AG20443 (cell line): ENCODE measurements around the gene ARL5A.
"Not testable (repeated sequence)": the region's sequence is repeated elsewhere in the genome, so short reads cannot be mapped to it uniquely, and the experiment has no call there.

Experiments
- DNase-seq: peaks from one replicate; pipeline ENCODE4 v3.0.0; 2012; ENCODE audit warnings: low spot score, mixed read lengths

ARL5A gene

GRCh38 chr2:151795646-151796240 is 32.5 kb downstream of the ARL5A start:
- DNase-seq, result no peak

- DNase-seq, result not testable (repeated sequence)
These were observed 33.8 kb downstream of the ARL5A start for GRCh38 chr2:151794422-151794821.

- no peak for DNase-seq
These were observed 35.1 kb downstream of the ARL5A start for GRCh38 chr2:151793123-151793522.

- no peak for DNase-seq
These were observed 35.6 kb downstream of the ARL5A start for GRCh38 chr2:151792589-151792988.

GRCh38 chr2:151791545-151791944 is 36.7 kb downstream of the ARL5A start:
- no peak for DNase-seq

GRCh38 chr2:151790689-151791088 is 37.5 kb downstream of the ARL5A start:
- DNase-seq, result no peak

- DNase-seq, result no peak
These were observed 39.0 kb downstream of the ARL5A start for GRCh38 chr2:151789055-151789834.

- no peak for DNase-seq
These were observed 41.7 kb downstream of the ARL5A start for GRCh38 chr2:151786483-151786882.

GRCh38 chr2:151786077-151786476 is 42.1 kb downstream of the ARL5A start:
- no peak for DNase-seq

- no peak for DNase-seq
These were observed 45.1 kb downstream of the ARL5A start for GRCh38 chr2:151783133-151783520.

GRCh38 chr2:151782378-151783132 is 45.7 kb downstream of the ARL5A start:
- no peak for DNase-seq

GRCh38 chr2:151781642-151782041 is 46.6 kb downstream of the ARL5A start:
- DNase-seq, result no peak

GRCh38 chr2:151780938-151781337 is 47.3 kb downstream of the ARL5A start:
- DNase-seq, result no peak

GRCh38 chr2:151777935-151778334 is 50.3 kb downstream of the ARL5A start:
- no peak for DNase-seq

GRCh38 chr2:151777487-151777886 is 50.7 kb downstream of the ARL5A start:
- DNase-seq, result no peak

GRCh38 chr2:151776367-151776766 is 51.9 kb downstream of the ARL5A start:
- DNase-seq, result no peak

- DNase-seq, result no peak
These were observed 53.0 kb downstream of the ARL5A start for GRCh38 chr2:151775057-151775740.

- DNase-seq, result peak; percentile 43
These were observed 53.7 kb downstream of the ARL5A start for GRCh38 chr2:151774506-151774905.

GRCh38 chr2:151771599-151772358 is 56.4 kb downstream of the ARL5A start:
- peak; percentile 82 for DNase-seq

GRCh38 chr2:151770995-151771394 is 57.2 kb downstream of the ARL5A start:
- no peak for DNase-seq

GRCh38 chr2:151769606-151770005 is 58.6 kb downstream of the ARL5A start:
- no peak for DNase-seq

GRCh38 chr2:151767536-151767935 is 60.7 kb downstream of the ARL5A start:
- peak; percentile 17 for DNase-seq
